NCI-H460 (cell line): ENCODE results near the gene GCH1. TPM values are rescaled to one million over a fixed set of nuclear protein-coding genes. Genes with fewer than 3 reads are reported as not detected.
"Not testable (repeated sequence)": the region's sequence is repeated elsewhere in the genome, so short reads cannot be mapped to it uniquely, and the experiment has no call there.

Source experiments
- DNase-seq: peaks from one replicate; pipeline ENCODE4 v3.0.0-alpha.2; 2016; ENCODE audit warnings: low read depth; ENCODE audit errors: extremely low read depth
- total RNA-seq: library from RNA; depleted of rRNA; stranded (reverse); fragments of >200 nt; shearing (Covaris generic); gene quantifications from 2 replicates; pipeline ENCODE4 v1.2.3, GENCODE V29; 2014

Gene GCH1
- total RNA-seq, 1 experiment from 2014 or later: 15.2 TPM

DNA sequence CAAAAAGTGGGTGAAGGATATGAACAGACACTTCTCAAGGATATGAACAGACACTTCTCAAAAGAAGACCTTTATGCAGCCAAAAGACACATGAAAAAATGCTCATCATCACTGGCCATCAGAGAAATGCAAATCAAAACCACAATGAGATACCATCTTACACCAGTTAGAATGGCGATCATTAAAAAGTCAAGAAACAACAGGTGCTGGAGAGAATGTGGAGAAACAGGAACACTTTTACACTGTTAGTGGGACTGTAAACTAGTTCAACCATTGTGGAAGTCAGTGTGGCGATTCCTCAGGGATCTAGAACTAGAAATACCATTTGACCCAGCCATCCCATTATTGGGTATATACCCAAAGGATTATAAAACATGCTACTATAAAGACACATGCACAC lies 27.0 kb downstream of the GCH1 start:
- DNase-seq: not testable (repeated sequence)

DNA sequence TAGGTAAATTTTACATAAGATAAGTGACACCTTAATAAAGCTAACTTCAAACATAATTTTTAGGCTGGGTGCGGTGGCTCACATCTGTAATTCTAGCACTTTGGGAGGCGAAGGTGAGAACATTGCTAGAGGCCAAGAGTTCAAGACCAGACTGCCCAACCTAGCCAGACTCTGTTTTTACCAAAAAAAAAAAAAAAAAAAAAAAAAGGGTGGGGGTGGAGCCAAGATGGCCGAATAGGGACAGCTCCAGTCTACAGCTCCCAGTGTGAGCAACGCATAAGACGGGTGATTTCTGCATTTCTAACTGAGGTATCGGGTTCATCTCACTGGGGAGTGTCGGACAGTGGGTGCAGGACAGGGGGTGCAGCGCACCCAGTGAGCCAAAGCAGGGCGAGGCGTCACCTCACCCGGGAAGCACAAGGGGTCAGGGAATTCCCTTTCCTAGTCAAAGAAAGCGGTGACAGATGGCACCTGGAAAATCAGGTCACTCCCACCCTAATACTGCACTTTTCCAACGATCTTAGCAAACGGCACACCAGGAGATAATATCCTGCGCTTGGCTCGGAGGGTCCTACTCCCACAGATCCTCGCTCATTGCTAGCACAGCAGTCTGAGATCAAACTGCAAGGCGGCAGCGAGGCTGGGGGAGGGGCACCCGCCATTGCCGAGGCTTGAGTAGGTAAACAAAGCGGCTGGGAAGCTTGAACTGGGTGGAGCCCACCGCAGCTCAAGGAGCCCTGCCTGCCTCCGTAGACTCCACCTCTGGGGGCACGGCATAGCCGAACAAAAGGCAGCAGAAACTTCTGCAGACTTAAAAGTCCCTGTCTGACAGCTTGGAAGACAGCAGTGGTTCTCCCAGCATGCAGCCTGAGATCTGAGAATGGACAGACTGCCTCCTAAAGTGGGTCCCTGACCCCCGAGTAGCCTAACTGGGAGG lies 32.2 kb downstream of the GCH1 start:
- DNase-seq: not testable (repeated sequence)

- DNase-seq: no peak
Observed at GRCh38 chr14:54867011-54867410, 35.6 kb downstream of the GCH1 start.

- DNase-seq: no peak
Observed at GRCh38 chr14:54866588-54866987, 36.0 kb downstream of the GCH1 start.

DNA sequence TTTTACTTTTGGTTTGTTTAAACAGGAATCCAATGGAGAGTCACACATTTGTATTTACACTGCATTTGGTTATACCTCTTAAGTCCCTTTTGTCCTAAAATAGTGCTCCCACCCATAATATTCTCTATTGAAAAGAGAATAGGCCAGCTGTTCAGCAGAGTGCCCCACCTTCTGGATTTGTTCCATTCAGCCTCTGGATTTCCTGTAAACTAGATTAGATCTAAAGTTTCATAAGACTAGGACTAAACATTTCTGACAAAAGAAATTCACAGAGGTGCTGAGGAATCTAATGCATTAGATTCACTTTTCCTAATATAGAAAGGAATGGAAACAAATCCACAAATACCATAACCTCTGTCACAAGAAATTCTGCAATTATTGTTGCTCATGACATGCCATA lies 38.1 kb downstream of the GCH1 start:
- no peak for DNase-seq

- no peak for DNase-seq
Observed at GRCh38 chr14:54857830-54858269, 44.8 kb downstream of the GCH1 start.

- no peak for DNase-seq
Observed at GRCh38 chr14:54856152-54856551, 46.5 kb downstream of the GCH1 start.

DNA sequence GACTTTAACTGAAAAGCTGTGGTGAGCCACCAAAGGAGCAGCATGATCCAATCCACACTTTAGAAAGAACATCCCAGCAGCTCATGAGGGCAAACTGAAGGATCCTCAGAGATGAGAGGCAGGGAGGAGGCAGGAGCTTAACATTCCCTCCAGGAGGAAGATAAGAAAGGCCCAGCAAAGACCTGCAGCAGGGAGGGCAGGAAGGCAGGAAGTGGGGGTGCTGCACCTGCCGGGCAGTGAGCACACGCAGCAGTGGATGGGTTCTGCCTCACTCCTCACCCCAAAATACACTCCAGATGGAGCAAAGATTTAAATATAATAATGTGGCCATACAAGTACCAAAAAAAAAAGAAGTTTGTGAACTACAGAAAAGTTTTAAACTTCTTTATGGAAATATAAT lies 48.4 kb downstream of the GCH1 start:
- no peak for DNase-seq

DNA sequence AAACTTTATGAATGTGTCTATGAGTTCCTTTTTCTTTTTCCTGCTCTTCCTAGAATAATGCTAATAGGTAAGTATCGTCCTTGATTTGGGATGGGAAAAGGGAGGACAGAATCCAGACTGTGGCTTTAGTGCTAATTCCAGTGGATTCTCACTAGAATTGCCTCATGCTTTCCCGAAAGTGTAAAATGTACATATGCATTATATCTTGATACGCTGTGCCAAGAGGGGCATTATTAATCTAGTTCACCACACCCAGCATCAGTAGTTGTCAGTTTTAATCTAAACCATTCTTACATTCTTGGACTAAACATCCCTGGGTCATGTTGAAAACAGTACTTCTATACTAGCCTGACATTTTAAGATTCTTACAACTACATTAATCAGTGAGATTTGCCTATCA lies 49.3 kb downstream of the GCH1 start:
- DNase-seq: no peak

DNA sequence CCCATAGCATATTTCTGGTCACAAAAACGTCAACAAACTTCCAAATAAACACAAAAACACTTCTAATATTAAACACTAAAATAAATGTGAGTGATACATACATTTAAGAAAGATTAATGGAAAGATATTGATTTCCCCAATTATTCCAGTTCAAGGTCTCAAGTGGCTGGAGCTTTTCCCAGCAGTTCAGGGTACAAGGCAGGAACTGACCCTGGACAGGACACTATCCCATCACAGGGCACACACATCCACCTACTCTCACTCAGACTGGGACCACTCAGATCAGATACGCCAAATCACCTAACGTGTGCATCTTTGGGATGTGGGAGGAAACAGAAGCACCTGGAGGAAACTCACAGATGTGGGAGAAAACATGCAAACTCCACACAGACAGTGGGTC lies 50.4 kb downstream of the GCH1 start:
- no peak for DNase-seq

- DNase-seq: no peak
Observed at GRCh38 chr14:54848910-54849309, 53.7 kb downstream of the GCH1 start.

GRCh38 chr14:54845641-54846040 lies 57.0 kb downstream of the GCH1 start:
- DNase-seq: no peak

DNA sequence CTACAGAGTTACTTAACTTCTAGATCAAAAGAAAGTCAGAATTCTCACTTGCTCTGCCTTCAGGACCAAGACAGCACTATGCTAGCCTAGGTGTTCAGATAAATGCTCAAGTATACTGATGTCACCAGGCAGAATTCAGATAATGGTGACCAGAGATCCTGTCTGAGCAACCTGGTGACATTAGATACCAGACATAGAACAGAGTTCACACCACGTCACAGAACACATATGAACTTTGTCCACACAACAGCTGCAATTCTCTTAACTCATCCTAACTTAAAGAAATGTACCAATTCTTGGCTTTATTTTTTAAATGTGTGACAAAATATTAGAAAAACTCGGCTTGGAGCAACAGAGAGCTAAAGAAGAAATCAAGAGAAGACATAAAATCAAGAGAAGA lies 58.1 kb downstream of the GCH1 start:
- no peak for DNase-seq

DNA sequence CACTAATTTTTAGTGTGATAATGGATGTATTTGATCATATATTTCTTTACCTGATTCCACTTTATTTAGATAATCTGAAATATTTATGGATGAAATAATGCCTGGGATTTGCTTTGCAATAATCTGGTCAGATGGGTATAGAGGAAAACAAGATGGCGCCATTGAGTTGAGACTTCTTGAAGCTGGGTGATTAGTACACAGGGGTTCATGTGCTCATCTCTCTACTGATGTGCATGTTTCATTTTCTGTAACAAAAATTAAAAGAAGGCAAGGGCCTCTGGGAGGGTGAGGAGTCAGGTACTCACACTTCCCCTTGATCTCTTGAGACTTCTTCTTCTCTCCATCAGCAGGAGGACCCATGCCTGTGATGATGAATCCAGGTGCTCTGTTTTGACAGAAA lies 61.8 kb downstream of the GCH1 start:
- DNase-seq: no peak

- no peak for DNase-seq
Observed at GRCh38 chr14:54840336-54840735, 62.3 kb downstream of the GCH1 start.

GRCh38 chr14:54839701-54840119 lies 62.9 kb downstream of the GCH1 start:
- no peak for DNase-seq

- DNase-seq: no peak
Observed at GRCh38 chr14:54838931-54839512, 63.6 kb downstream of the GCH1 start.

DNA sequence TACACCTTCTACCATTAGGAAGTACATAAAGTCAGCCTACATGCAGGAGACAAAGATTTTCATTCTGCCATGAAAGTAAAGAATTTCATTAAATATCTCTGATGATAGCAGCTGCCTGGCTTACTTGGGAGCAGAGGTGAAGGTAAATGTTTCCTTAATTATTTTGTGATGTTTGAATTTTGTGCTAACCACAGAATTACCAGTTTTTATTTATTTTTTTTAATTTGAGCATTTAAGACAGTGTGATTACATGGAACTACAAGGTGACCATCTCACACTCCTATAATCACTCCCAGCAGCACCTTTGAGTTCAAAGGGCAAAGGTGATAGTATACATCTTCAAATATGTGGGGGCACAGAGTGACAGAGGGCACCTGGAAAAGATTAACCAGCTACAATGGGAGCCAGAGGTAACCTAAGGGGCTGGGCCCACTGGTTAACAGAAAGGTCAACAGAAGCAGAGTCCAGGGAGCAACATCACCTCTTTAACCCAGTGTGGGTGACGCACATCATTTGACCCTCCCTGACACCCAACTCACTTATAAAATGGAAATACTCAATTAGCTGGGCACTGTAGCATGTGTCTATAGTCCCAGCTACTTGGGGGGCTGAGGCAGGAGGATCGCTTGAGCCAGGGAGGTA lies 65.0 kb downstream of the GCH1 start:
- no peak for DNase-seq

DNA sequence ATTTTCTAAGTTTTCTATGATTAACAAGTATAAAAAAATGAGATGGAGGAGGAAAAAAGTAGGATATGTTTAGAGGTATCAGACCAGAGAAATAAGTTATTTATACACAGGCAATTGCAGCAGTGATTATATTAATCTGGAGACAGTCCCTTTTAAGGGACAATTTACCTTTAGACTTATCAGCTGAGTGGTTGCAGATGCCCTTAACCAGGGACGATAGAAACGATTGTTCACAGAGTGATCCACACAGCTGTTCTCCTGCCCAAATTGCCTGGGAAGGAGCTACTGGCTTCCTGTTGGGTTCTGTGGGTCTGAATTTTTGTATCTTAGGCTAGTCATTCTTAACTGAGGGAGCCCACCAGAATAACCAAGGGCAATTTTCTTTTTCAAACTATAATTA lies 66.4 kb downstream of the GCH1 start:
- no peak for DNase-seq

- DNase-seq: no peak
Observed at GRCh38 chr14:54834727-54835126, 67.9 kb downstream of the GCH1 start.

DNA sequence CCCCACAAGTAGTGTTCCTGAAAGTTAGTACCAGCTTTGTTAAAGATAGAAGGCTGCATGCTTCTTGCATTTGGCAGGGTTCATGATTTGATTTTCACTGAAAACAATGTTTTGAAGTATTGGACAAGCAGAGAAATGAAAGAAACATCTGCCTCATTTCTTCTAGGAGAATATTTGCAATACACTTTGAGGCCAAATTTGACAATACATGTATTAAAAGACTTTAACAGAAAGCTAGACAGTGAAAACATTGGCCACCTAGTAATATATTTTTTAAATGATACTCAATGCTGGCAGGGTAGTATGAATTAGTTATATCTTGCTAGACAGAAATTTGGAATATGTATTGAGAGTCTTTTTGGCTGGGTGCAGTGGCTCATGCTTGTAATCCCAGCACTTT lies 68.5 kb downstream of the GCH1 start:
- DNase-seq: no peak

- no peak for DNase-seq
Observed at GRCh38 chr14:54830650-54831049, 72.0 kb downstream of the GCH1 start.
